Right cardiac atrium (tissue), 5 donors: ENCODE data around the gene ZNF519. TPM values are rescaled to one million over a fixed set of nuclear protein-coding genes. Genes with fewer than 3 reads are reported as not detected.
"Not testable (repeated sequence)": the region's sequence is repeated elsewhere in the genome, so short reads cannot be mapped to it uniquely, and the experiment has no call there.

Source experiments
- ATAC-seq, 2 donors: fragments of 200-7000 bp; cut with Tn5 transposase; one replicate each; pipeline versions ENCODE4 v1.8.0 to v1.9.1; 2020; ENCODE audit warnings: moderate library complexity in 2 of 2, mild to moderate bottlenecking in 1 of 2
- DNase-seq, 3 donors: peaks; one replicate each; pipeline ENCODE4 v3.0.0-alpha.2; 2020
- H3K27ac ChIP-seq: one replicate; pipeline ENCODE4 v1.5.1; 2013; ENCODE audit warnings: mild to moderate bottlenecking, low read length, control low read depth, moderate library complexity
- H3K27me3 ChIP-seq: one replicate; pipeline ENCODE4 v1.6.1; 2013; ENCODE audit not compliant: control insufficient read depth, insufficient read depth
- H3K4me1 ChIP-seq: one replicate; pipeline ENCODE4 v1.6.1; 2013; ENCODE audit warnings: low read length; ENCODE audit not compliant: control insufficient read depth, insufficient read depth
- H3K4me3 ChIP-seq: one replicate; pipeline ENCODE4 v1.5.1; 2013; ENCODE audit warnings: low read length, control low read depth
- H3K9me3 ChIP-seq: one replicate; pipeline ENCODE4 v1.6.1; 2013; ENCODE audit warnings: low read length; ENCODE audit not compliant: control insufficient read depth
- WGBS: extraction: QIAGEN DNeasy Blood & Tissue Kit; methylation state at CpG from one replicate; pipeline ENCODE4 v1.1.7; 2013; 5-methylcytosine and 5-hydroxymethylcytosine counted together
- intact Hi-C, 4 donors: fragments of 100-400 bp; cut with DNase I; formaldehyde crosslinking; loops; one replicate each; pipeline versions ENCODE4 v1.11.0 to v1.14.0; 2022 to 2023
- polyA plus RNA-seq: library from polyadenylated mRNA; stranded (reverse); fragments of 200-250 nt; gene quantifications from one replicate; pipeline ENCODE4 v1.2.3, GENCODE V29; 2013
- total RNA-seq, 4 donors: library from RNA; stranded (reverse); fragmentation: NEBNext Ultra II Directional; extraction: Animal tissue kit (Norgen Biotek cat#: 25700); gene quantifications; one replicate each; pipeline ENCODE4 v1.2.1, GENCODE V29; 2021
- donor health status: healthy with polysubstance abuse.
- donor health status: DM: no; HTN: yes; CAD: no.
- donor health status: DM: no; HTN: no; CAD: no.
- donor health status: DM: no; HTN: yes; CAD: no; lungs with severe emphysema.
- donor health status: DM: yes; HTN: yes; CAD: no.

The ZNF519 gene
- total and polyA plus RNA-seq, 5 donors = 1.9 to 7.9 (median 4.9) TPM

DNA sequence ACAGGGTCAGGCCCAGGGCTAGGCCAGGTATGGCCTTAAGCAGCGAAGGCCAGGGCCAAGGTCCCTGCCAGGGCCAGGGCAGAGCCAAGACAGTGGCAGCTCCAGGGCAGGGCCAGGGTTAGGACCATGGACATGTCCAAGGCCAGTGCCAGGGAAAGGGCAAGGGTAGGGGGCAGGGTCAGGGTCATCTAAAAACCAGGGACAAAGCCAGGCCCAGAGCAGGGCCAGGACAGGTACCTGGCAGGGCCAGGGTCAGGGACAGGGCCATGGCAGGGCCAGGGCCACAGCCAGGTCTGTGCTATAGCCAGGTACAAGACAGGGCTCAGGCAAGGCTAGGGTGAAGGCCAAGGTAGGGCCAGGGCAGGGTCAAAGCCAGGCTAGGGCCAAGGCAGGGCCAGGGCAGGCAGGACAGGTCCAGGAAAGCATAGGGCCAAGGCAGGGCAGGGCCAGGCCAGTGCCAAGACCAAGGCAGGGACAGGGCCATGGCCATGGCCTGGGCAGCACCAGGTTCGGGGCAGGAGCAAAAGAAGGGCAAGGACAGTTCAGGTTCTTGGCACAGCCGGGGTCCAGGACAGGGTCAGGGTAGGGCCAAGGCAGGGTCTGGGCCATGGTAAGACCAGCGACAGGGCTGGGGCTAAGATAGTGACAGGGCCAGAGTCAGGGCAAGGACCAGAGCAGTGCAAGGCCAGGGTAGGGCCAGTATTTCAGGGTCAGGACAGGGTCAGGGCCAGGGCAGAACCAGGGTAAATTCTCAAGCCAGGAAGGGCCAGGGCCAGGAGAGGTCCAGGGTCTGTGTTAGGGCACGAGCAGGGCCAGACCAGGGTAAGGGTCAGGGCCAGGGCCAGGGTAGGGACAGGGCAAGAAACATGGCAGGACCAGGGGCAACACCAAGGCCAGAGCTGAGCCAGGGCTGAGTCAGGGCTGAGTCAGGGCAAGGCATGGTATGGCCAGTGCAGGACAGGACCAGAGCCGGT is 40.2 kb upstream of the ZNF519 start:
- ATAC-seq, H3K4me1 ChIP-seq, H3K9me3 ChIP-seq, H3K27ac ChIP-seq, intact Hi-C loops, H3K4me3 ChIP-seq, H3K27me3 ChIP-seq: not testable (repeated sequence)
- 80% methylated on average over 6 of the region's 6 CpGs for WGBS
- peak in 2 of 3 donors; percentile 10 to 37 for DNase-seq

DNA sequence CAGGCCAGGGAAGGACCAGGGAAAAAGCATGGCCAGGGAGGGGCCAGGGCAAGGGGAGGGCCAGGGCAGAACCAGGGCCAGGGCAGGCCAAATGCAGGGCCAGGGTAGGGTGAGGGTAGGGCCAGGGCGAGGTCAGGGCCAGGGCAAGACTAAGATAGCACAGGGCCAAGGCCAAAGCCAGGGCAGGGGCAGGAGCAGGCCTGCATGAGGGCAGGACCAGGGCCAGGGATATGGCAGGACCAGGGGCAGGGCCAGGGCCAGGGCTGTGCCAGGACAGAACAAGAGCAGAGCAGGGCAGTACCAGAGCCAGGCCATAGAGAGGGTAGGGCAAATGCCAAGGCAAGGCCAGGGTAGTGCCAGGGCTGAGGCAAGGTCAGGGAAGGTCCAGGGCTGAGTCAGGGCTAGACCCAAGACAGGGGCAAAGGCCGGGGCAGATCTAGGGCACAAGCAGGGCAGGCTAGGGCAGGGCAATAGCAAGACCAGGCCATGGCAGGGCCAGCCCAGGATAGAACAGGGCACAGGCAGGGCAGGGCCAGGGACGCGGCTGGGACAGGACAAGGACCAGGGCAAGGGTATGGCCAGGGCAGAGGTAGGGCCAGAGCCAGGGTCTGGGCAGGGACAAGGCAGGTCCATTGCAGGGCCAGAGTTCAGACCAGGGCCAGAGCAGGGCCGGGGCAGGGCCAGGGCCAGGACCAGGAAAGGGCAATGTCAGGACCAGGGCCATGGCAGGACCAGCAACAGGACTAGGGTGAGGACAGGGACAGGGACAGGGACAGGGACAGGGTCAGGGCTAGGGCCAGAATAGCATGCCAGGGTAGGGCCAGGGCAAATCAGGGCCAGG is 39.3 kb upstream of the ZNF519 start:
- H3K4me1 ChIP-seq, H3K9me3 ChIP-seq, intact Hi-C loops, H3K4me3 ChIP-seq, H3K27me3 ChIP-seq, H3K27ac ChIP-seq: not testable (repeated sequence)
- 92% methylated on average over 5 of the region's 5 CpGs for WGBS
- peak in 1 of 2 donors; percentile 11 for ATAC-seq
- peak in 2 of 3 donors; percentile 3 to 25 for DNase-seq

DNA sequence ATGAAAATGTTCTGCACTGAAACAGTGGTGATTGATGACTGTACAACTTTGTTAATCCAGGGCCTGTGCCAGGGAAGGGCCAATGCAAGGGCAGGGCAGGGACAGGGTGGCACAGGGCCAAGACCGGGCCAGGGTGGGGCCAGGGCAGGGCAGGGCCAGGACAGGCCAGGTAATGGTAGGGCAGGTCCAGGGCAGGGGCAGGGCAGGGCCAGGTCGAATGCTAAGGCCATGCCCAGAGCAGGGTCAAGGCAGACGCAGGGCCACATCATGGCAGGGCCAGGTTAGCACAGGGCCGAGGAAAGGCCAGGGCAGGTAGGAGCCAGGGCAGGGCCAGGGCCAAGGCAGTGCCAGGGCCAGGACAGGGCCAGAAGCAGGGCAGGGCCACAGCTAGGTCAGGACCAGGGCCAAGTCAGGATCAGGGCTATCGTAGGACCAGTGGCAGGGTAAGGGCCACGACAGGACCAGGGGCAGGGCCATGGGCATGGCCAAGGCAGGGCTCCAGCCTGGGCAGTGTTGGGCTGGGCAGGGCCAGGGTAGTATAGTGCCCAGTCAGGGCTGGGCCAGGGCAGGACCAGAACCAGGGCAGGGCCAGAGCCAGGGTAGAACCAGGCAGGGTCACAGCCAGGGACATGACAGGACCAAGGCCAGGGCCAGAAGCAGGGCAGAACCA is 38.3 kb upstream of the ZNF519 start:
- H3K27ac ChIP-seq, H3K9me3 ChIP-seq, H3K27me3 ChIP-seq, H3K4me1 ChIP-seq, H3K4me3 ChIP-seq, intact Hi-C loops: not testable (repeated sequence)
- 77% methylated on average over 6 of the region's 6 CpGs for WGBS
- peak; percentile 52 to 58 for ATAC-seq
- peak in 1 of 3 donors; percentile 9 for DNase-seq

DNA sequence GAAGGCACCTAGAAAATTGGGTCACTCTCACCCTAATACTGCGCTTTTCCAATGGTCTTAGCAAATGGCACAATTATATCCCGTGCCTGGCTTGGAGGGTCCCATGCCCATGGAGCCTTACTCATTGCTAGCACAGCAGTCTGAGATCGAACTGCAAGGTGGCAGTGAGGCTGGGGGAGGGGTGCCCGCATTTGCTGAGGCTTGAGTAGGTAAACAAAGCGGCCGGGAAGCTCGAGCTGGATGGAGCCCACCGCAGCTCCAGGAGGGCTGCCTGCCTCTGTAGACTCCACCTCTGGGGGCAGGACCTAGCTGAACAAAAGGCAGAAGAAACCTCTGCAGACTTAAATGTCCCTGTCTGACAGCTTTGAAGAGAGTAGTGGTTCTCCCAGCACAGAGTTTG is 30.7 kb upstream of the ZNF519 start:
- 70% methylated on average over 8 of the region's 8 CpGs for WGBS
- H3K27me3 ChIP-seq, intact Hi-C loops, H3K4me3 ChIP-seq, H3K4me1 ChIP-seq, H3K9me3 ChIP-seq, ATAC-seq, H3K27ac ChIP-seq: not testable (repeated sequence)
- peak in 1 of 3 donors; percentile 11 for DNase-seq

DNA sequence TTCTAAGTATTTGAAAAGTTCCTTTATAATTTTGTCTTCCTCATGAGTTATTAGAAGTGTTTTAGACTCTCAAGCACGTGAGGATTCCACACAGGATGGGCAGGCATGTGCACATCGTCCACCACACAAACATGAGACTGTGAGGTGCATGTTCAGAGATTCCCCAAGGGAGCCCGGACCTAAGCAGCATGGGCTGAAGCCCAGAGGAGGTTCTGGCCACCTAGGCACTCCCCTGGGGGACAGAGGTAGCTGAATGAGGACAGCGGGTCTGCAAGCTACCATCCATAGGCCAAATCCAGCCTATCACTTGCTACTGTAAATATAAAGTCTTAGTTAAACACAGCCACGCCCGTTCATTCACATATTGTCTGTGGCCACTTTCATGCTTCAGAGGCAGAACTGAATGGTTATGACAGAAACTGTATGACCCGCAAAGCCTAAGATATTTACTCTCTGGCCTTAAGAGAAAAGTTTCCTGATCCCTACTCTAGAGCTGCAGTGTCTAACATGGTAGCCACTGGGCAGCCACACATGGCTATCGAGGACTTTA is 19.4 kb upstream of the ZNF519 start:
- DNase-seq, H3K27me3 ChIP-seq, intact Hi-C loops, H3K4me1 ChIP-seq, H3K27ac ChIP-seq, H3K4me3 ChIP-seq, ATAC-seq, H3K9me3 ChIP-seq: not testable (repeated sequence)
- 78% methylated on average over 8 of the region's 8 CpGs for WGBS

DNA sequence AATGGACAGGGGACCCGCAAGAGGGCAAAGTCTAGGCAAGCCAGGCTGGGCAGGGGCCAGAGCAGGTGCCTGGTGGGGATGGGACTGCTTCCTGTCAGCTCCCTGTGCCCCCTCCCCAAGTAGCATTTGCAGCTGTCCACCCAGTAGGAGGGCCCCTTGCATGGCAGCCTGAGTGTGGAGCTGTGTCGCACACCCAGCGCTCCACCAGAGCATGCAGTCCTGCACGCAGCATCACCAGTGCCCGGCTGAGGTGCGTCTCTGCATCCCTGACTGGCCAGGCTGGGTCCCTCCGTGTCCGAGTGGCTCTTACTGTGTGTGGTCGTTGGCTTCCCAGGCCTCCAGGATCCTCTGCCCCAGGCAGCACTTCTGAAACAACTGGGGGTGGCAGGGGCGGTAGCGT is 18.5 kb upstream of the ZNF519 start:
- WGBS = 92% methylated on average over 11 of the region's 11 CpGs
- DNase-seq, intact Hi-C loops, H3K4me1 ChIP-seq, H3K27ac ChIP-seq, H3K27me3 ChIP-seq, H3K9me3 ChIP-seq, H3K4me3 ChIP-seq, ATAC-seq: not testable (repeated sequence)

DNA sequence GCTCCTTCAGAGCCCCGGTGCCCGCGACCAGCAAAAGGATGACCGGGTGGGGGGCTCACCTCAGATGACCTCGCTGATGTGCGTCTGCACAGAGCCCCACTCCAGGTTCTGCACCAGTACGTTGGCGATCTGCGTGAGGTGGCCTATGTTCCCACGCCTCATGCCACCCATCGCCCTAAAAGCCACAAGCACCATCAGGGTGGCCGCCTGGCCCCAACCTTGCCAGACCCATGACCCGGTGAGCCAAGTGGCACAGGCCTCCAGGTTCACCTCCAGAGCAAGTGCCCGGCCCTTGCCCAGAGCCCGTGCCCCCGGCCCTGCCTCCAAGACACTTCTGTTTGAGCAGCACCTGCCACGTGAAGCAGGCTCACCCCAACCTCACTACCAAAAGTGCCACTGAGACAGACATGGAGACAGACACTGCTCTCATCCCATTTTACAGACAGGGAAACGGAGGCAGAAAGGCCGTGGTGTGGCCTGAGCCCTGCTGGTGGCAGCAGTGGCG is 17.7 kb upstream of the ZNF519 start:
- intact Hi-C loops, H3K4me1 ChIP-seq, H3K4me3 ChIP-seq, DNase-seq, H3K27ac ChIP-seq, H3K27me3 ChIP-seq, ATAC-seq, H3K9me3 ChIP-seq: not testable (repeated sequence)
- 93% methylated on average over 20 of the region's 20 CpGs for WGBS

DNA sequence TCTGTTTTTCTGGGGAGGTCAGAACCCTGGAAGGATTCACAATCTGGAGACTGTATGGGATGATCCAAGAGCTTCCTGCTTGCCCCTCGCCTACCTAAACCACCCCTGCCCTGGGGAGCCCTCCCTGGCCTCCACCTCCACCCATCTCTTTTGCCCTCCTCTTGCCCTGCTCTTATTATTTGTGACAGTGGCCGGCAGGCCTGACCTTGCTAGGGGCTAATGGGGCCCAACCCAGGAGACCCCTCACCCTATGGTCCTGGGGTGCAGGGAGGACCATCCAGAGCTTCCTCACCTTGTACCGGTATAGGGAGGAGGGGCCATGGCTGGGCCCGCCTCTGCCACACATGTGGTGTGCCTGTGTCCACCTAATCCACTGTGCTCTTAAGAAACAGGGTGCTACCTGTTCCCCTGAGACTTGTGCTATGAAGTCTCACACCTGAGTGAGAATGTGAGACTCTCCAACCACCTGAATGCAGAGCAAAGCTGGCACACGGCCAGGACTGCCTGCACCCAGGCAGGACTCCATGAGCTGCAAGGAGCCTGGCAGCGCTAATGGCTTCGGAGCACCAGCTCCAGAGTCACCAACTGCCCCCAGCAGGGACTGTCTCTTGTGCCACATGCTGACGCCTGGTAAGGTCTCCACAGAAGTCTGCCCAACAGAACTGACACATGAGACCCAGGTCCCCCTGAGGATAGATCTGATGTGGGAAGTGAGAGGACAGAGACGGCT is 17.1 kb upstream of the ZNF519 start:
- H3K4me1 ChIP-seq, H3K9me3 ChIP-seq, DNase-seq, H3K27me3 ChIP-seq, intact Hi-C loops, ATAC-seq, H3K27ac ChIP-seq, H3K4me3 ChIP-seq: not testable (repeated sequence)
- WGBS = 76% methylated on average over 9 of the region's 9 CpGs

DNA sequence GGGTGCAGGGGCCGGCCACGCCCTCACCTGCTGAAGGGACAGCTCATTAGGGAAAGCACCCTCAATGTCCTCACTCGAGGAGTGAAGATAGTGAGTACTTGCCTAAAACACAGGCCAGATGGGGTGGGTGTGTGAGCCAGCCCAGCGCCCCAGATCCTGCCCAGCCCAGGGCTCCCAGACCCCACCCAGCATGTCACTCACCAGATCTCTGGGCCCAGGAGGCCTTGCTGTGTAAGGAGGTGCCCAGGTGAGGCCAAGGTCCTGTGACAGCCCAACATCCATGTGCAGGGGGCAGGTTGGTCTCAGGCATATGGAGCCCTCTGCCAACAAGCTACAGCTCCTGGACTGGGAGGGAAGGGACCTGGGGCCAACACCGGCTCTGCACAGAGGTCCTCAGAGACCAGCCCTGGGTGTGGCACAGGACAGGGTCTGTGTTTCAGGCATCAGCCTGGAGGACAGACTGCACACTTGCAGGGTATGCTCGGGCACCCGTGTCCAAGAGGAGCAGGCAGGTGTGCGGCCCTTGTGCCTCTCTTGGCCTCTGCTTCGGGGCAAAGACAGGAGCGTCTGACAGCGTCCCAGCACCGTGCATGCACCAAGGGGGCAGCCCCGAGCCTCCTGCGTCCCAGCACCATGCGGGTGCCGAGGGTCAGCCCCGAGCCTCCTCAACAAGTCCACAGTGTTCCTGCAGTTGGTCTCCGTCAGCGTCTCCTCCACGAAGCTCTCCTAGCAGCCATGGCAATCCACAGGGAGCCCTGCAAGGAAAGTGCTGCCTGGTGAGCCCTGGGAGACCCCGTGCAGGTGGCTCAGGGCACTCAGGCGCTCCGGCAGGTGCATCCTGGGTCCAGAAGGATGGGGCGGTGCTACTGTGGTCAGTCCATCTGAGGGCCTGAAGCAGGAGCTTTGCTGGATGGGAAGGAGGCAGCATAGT is 16.0 kb upstream of the ZNF519 start:
- H3K9me3 ChIP-seq, H3K4me3 ChIP-seq, H3K27ac ChIP-seq, intact Hi-C loops, H3K27me3 ChIP-seq, H3K4me1 ChIP-seq, DNase-seq, ATAC-seq: not testable (repeated sequence)
- WGBS = 86% methylated on average over 24 of the region's 24 CpGs
